Loucy (cell line): ENCODE measurements around the gene SPHK2.
A peak's percentile ranks its signal among the peaks of the same experiment; 100 is the strongest.

Experiments
- H2AFZ ChIP-seq: fragments of 200-600 bp; sonication (generic); 2 replicates; pipeline ENCODE4 v1.6.0; 2016; ENCODE audit warnings: antibody characterized with exemption, mild to moderate bottlenecking, low read length, moderate library complexity
- H3F3A ChIP-seq: fragments of 200-600 bp; 2 replicates; pipeline ENCODE4 v1.6.0; 2016; ENCODE audit warnings: antibody characterized with exemption, low read depth, mild to moderate bottlenecking
- H3K27me3 ChIP-seq: fragments of 200-600 bp; sonication (generic); 2 replicates; pipeline ENCODE4 v1.6.1; 2014; ENCODE audit warnings: low read length, mild to moderate bottlenecking; ENCODE audit not compliant: insufficient read depth, poor library complexity, severe bottlenecking
- H3K36me3 ChIP-seq: fragments of 200-600 bp; sonication (generic); 2 replicates; pipeline ENCODE4 v1.6.1; 2016; ENCODE audit warnings: low read length; ENCODE audit not compliant: insufficient read depth
- H3K4me1 ChIP-seq: fragments of 200-600 bp; sonication (generic); 2 replicates; pipeline ENCODE4 v1.5.1; 2014; ENCODE audit warnings: low read length, mild to moderate bottlenecking; ENCODE audit not compliant: insufficient read depth, poor library complexity, severe bottlenecking
- H3K4me2 ChIP-seq: fragments of 200-600 bp; sonication (generic); 2 replicates; pipeline ENCODE4 v1.6.0; 2014; ENCODE audit warnings: antibody characterized with exemption, low read length, low read depth, mild to moderate bottlenecking; ENCODE audit not compliant: poor library complexity, severe bottlenecking
- H3K4me3 ChIP-seq: fragments of 200-600 bp; sonication (generic); 2 replicates; pipeline ENCODE4 v1.5.1; 2014; ENCODE audit warnings: low read length, mild to moderate bottlenecking, mixed read lengths; ENCODE audit not compliant: poor library complexity, severe bottlenecking
- H3K79me2 ChIP-seq: fragments of 200-600 bp; sonication (generic); 2 replicates; pipeline ENCODE4 v1.6.1; 2014; ENCODE audit warnings: low read length; ENCODE audit not compliant: insufficient read depth
- H3K9ac ChIP-seq: fragments of 200-600 bp; sonication (generic); 2 replicates; pipeline ENCODE4 v1.6.0; 2014; ENCODE audit warnings: mild to moderate bottlenecking, low read depth, low read length, moderate library complexity; ENCODE audit not compliant: poor library complexity, severe bottlenecking
- H3K9me2 ChIP-seq: fragments of 200-600 bp; sonication (generic); replicated peaks from 2 replicates; pipeline ENCODE4 v1.6.1; 2016; ENCODE audit warnings: low read depth, low read length, mixed read lengths
- H3K9me3 ChIP-seq: fragments of 200-600 bp; sonication (generic); 2 replicates; pipeline ENCODE4 v1.6.1; 2014; ENCODE audit warnings: mild to moderate bottlenecking, antibody characterized with exemption, low read length, low read depth; ENCODE audit not compliant: insufficient read depth
- H4K20me1 ChIP-seq: fragments of 200-600 bp; sonication (generic); 2 replicates; pipeline ENCODE4 v1.6.0; 2014; ENCODE audit warnings: antibody characterized with exemption, low read length, mild to moderate bottlenecking; ENCODE audit not compliant: insufficient read depth, poor library complexity, severe bottlenecking
- EZH2phosphoT487 ChIP-seq: fragments of 200-600 bp; IDR thresholded peaks from 2 replicates; pipeline ENCODE4 v1.6.1; 2018; ENCODE audit warnings: antibody characterized with exemption, mild to moderate bottlenecking, moderate library complexity, borderline replicate concordance
- TF ChIP-seq, protein P1 (sequence below): fragments of 200-600 bp; sonication (generic); conservative IDR thresholded peaks from 2 replicates; pipeline ENCODE4 v1.5.1; 2014; ENCODE audit warnings: mild to moderate bottlenecking, antibody characterized with exemption, low read length

SPHK2 gene

DNA sequence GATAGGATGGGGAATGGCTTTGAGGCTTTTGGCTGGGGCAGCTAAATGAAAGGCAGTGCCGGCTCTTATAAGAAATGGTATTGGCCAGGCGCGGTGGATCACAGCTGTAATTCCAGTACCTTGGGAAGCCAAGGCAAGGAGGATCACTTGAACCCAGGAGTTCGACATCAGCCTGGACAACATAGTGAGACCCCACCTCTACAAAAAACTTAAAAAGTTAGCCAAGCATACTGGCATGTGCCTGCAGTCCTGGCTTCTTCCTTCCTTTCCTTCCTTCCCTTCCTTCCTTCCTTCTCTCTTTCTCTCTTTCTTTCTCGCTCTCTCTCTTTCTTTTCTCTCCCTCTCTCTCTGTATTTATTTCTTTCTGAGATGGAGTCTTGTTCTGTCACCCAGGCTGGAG is 23.6 kb downstream of the SPHK2 start:
- H3K9ac ChIP-seq = no peak overlapping the region
- H3K4me1 ChIP-seq = peaks cover 32% of the 10 kb centered on the region
- no peak overlapping the region for H2AFZ ChIP-seq
- no peak overlapping the region for H3K4me3 ChIP-seq
- H3K9me3 ChIP-seq = no peaks in the 10 kb centered on the region
- no peaks in the 10 kb centered on the region for H3K27me3 ChIP-seq
- H3K9me2 ChIP-seq = no peaks in the 10 kb centered on the region
- no peaks in the 10 kb centered on the region for H3K79me2 ChIP-seq
- H3K36me3 ChIP-seq = no peaks in the 10 kb centered on the region
- no peaks in the 10 kb centered on the region for H3F3A ChIP-seq
- no peaks in the 10 kb centered on the region for H4K20me1 ChIP-seq
- TF ChIP-seq, protein P1, sequence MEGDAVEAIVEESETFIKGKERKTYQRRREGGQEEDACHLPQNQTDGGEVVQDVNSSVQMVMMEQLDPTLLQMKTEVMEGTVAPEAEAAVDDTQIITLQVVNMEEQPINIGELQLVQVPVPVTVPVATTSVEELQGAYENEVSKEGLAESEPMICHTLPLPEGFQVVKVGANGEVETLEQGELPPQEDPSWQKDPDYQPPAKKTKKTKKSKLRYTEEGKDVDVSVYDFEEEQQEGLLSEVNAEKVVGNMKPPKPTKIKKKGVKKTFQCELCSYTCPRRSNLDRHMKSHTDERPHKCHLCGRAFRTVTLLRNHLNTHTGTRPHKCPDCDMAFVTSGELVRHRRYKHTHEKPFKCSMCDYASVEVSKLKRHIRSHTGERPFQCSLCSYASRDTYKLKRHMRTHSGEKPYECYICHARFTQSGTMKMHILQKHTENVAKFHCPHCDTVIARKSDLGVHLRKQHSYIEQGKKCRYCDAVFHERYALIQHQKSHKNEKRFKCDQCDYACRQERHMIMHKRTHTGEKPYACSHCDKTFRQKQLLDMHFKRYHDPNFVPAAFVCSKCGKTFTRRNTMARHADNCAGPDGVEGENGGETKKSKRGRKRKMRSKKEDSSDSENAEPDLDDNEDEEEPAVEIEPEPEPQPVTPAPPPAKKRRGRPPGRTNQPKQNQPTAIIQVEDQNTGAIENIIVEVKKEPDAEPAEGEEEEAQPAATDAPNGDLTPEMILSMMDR = no peak
- no peak for TF ChIP-seq EZH2phosphoT487
- H3K4me2 ChIP-seq = no peak overlapping the region

DNA sequence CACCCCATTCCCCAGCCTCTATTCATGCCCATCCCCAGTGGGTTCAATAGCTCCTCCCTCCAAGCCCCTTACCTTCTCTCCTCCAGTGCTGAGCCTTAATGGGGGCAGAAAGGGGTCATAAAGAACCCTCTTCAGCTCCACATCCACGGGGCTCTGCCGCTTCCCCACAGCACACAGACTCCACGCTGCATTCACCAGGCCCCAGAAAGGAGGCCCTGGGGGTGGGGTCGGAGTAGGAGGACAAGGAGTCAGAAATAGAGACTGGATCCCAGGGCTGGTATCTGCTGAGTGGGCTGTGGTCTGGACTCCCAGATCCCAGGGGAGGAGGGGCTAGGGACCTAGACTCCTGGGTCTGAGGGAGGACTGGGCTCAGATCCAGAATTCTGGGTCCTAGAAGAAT is 25.0 kb downstream of the SPHK2 start:
- Histone ChIP-seq H3K9ac (peak overlapping the region; percentile 33), H3K4me3 (peak overlapping the region; percentile 27), H3K9me3 (no peaks in the 10 kb centered on the region), H3K4me2 (peak overlapping the region; percentile 86), H3K4me1 (peaks cover 23% of the 10 kb centered on the region), H3F3A (no peaks in the 10 kb centered on the region), H3K9me2 (no peaks in the 10 kb centered on the region), H2AFZ (0 out of 2 replicates have a peak overlapping the region, but pooled peaks have one; percentile 2), H3K27me3 (no peaks in the 10 kb centered on the region), H4K20me1 (no peaks in the 10 kb centered on the region), H3K36me3 (no peaks in the 10 kb centered on the region), H3K79me2 (no peaks in the 10 kb centered on the region)
- TF ChIP-seq, protein P1 = no peak
- TF ChIP-seq EZH2phosphoT487 = no peak

DNA sequence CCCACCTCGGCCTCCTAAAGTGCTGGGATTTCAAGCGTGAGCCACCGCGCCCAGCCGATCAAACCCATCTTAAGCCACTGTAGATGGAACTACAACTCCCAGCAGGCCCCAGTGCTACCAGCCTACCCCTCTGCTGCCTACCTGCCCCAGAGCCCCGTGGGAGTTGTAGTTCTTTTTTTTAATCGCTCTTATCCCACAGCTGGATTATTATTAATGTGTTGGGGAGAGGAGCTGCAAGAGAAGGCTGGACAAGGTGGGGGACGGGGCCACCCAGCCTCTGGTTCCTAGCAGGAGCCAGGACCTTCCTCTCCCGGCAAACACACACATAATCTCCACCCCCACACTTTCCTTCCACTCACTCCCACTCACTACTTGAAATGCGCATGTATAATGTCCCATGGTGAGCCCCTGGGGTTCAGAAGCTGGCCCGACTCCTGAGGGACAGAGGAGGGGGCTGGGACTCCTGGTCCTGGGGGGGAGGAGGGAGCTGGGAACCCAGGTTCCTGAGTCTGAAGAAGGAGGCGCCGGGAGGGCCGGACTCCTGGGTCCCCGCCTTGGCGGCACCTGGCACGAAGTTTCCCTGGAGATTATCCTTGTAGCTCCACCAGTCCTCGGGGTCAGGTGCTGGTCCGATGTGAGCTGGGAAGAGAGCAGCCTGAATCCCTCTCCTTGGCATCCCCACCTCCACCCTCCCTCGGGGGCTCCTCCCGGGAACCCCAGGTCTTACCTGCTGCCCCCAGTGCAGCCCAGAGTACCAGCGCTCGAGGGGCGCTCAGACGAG is 25.7 kb downstream of the SPHK2 start:
- Histone ChIP-seq H3K9me3 (no peaks in the 10 kb centered on the region), H3K79me2 (no peaks in the 10 kb centered on the region), H4K20me1 (no peaks in the 10 kb centered on the region), H3K9me2 (no peaks in the 10 kb centered on the region), H3K4me1 (peaks cover 22% of the 10 kb centered on the region), H3K27me3 (no peaks in the 10 kb centered on the region), H3K4me3 (peak overlapping the region; percentile 79), H3K4me2 (peak overlapping the region; percentile 86), H3K36me3 (no peaks in the 10 kb centered on the region), H3K9ac (peak overlapping the region; percentile 69), H2AFZ (peak overlapping the region; percentile 97), H3F3A (no peaks in the 10 kb centered on the region)
- TF ChIP-seq EZH2phosphoT487 = no peak
- TF ChIP-seq, protein P1 = no peak
